Coronary artery (tissue), 2 donors: ENCODE results near the gene PGBD1.

ENCODE experiments used
- DNase-seq: peaks from one replicate; pipeline ENCODE4 v3.0.0-alpha.2; 2017; ENCODE audit warnings: low spot score
- H3K27ac ChIP-seq, 2 donors: fragments of 200-600 bp; sonication (generic); one replicate each; pipeline ENCODE4 v1.5.1; 2016 to 2019
- H3K4me3 ChIP-seq: fragments of 200-600 bp; sonication (generic); 2 replicates; pipeline ENCODE4 v1.5.1; 2016; ENCODE audit warnings: mild to moderate bottlenecking, moderate library complexity
- CTCF ChIP-seq: fragments of 200-600 bp; sonication (generic); IDR thresholded peaks from one replicate; pipeline ENCODE4 v1.5.1; 2019; ENCODE audit warnings: antibody characterized with exemption

PGBD1 gene

GRCh38 chr6:28322661-28323060, 41.3 kb downstream of the PGBD1 start:
- TF ChIP-seq CTCF, result no peak
- H3K27ac ChIP-seq, result no peak overlapping the region
- DNase-seq, result no peak
- no peak overlapping the region for H3K4me3 ChIP-seq

- no peak overlapping the region for H3K4me3 ChIP-seq
- TF ChIP-seq CTCF, result no peak
- no peak for DNase-seq
- no peak overlapping the region for H3K27ac ChIP-seq
Measured at GRCh38 chr6:28323813-28324424, 42.5 kb downstream of the PGBD1 start.

GRCh38 chr6:28326371-28326948, 45.1 kb downstream of the PGBD1 start:
- H3K27ac ChIP-seq, result no peak overlapping the region
- peak overlapping the region; percentile 18 for H3K4me3 ChIP-seq
- DNase-seq, result no peak
- TF ChIP-seq CTCF, result no peak

GRCh38 chr6:28330041-28330440, 48.7 kb downstream of the PGBD1 start:
- no peak for DNase-seq
- TF ChIP-seq CTCF, result no peak

GRCh38 chr6:28333047-28333446, 51.7 kb downstream of the PGBD1 start:
- TF ChIP-seq CTCF, result no peak
- no peak overlapping the region for H3K27ac ChIP-seq
- no peak for DNase-seq

More at GRCh38 chr6:28330041-28330440, 48.7 kb downstream of the PGBD1 start:
- no peak overlapping the region for H3K4me3 ChIP-seq
- no peak overlapping the region for H3K27ac ChIP-seq

GRCh38 chr6:28333599-28334018, 52.2 kb downstream of the PGBD1 start:
- no peak for TF ChIP-seq CTCF
- Histone ChIP-seq H3K4me3 (no peak overlapping the region), H3K27ac (no peak overlapping the region)
- no peak for DNase-seq

More at GRCh38 chr6:28333047-28333446, 51.7 kb downstream of the PGBD1 start:
- no peak overlapping the region for H3K4me3 ChIP-seq
